Measurements from ENCODE around the gene C1orf226. TPM values are rescaled to one million over a fixed set of nuclear protein-coding genes. Genes with fewer than 3 reads are reported as not detected.

The C1orf226 gene
- total and polyA plus RNA-seq, 9 of the 15 experiments (the other 6 are each of a cell fraction or from before 2014, with no cell fraction given), result 0.10 to 1.4 (median 0.47) TPM

- peak; percentile 33; the same call in 1 of the 2 replicates for TF ChIP-seq DPF2 (IDR thresholded peaks at IDR 0.05)
- TF ChIP-seq HDGF (IDR thresholded peaks at IDR 0.05), result no peak
- TF ChIP-seq SOX6 (IDR thresholded peaks at IDR 0.05), result peak; percentile 48; the same call in 1 of the 2 replicates
- TF ChIP-seq BRD9 (IDR thresholded peaks at IDR 0.05; ENCODE audit: low read depth, partially characterized antibody), result no peak
- no peak for TF ChIP-seq U2AF1 (optimal IDR thresholded peaks at IDR 0.05; ENCODE audit: low read depth, low read length)
Measured at GRCh38 chr1:162405800-162406199, 24.3 kb downstream of the C1orf226 start (continued).

GRCh38 chr1:162406811-162407210 is 25.3 kb downstream of the C1orf226 start:
- ATAC-seq (no peak; the same call in 2 of the 3 replicates), FAIRE-seq (no peak), DNase-seq (ENCODE audit: extremely low read depth in 1 of 4, low spot score in 3 of 4) (no peak)
- in situ Hi-C loops (cut with MboI) (no loop called here), intact Hi-C loops (cut with micrococcal nuclease) (no loop called here)
- Histone ChIP-seq H3K36me3 (ENCODE audit: control insufficient read depth, insufficient read depth, low read length) (no peaks in the 10 kb centered on the region), H3K9me3 (replicated peaks; ENCODE audit: control insufficient read depth, insufficient read depth, low read depth, low read length) (no peaks in the 10 kb centered on the region), H3K27ac (ENCODE audit: extremely low read depth, low read depth, low read length) (no peak overlapping the region), H4K20me1 (replicated peaks; ENCODE audit: control insufficient read depth, insufficient read depth, low read length) (no peaks in the 10 kb centered on the region), H3K79me2 (ENCODE audit: control insufficient read depth, insufficient read depth, low read length) (no peaks in the 10 kb centered on the region), H3K4me2 (ENCODE audit: insufficient read depth, low read length) (no peak overlapping the region), H3K9me1 (ENCODE audit: control insufficient read depth, insufficient read depth, low read length) (no peaks in the 10 kb centered on the region), H3K9ac (ENCODE audit: insufficient read depth in 1 of 2, low read depth in 2 of 2, low read length in 2 of 2) (no peak overlapping the region), H2AFZ (ENCODE audit: low read depth, low read length) (peak overlapping the region; percentile 48), H3K27me3 (ENCODE audit: control insufficient read depth in 2 of 2, insufficient read depth in 2 of 2, low read length in 2 of 2) (no peaks in the 10 kb centered on the region), H3K4me1 (replicated peaks in 1 of 2; ENCODE audit: control insufficient read depth in 2 of 2, insufficient read depth in 2 of 2, low read length in 2 of 2) (peaks cover 0 to 35% of the 10 kb centered on the region in 2 experiments; a peak in 2 of 5 replicates), H3K4me3 (no peak overlapping the region)
- POLR2A ChIA-PET, result interaction anchor here (0.7 to 1.5 kb wide), 3 partner anchors 8 to 615 kb away, joined by 3 to 6 read pairs (median 5); no protein-coding TSS in a partner anchor
- CTCF ChIA-PET (ENCODE audit: low intra/inter-chr PET ratio), result no interaction called here
- WGBS (ENCODE audit: insufficient coverage, low coverage, missing lambda C conversion rate), result 66% methylated on average over 2 of the region's 2 CpGs
- TF ChIP-seq ETS2 (tag; IDR thresholded peaks at IDR 0.05; ENCODE audit: borderline replicate concordance, poor library complexity, severe bottlenecking), result no peak
- TF ChIP-seq ETV5 (CRISPR knock-in tag; IDR thresholded peaks at IDR 0.05; ENCODE audit: low read depth), result 0 out of 2 replicates have a peak, but pooled peaks have one; percentile 33
- no peak for TF ChIP-seq ZBTB49 (CRISPR knock-in tag; IDR thresholded peaks at IDR 0.05; ENCODE audit: borderline replicate concordance)
- no peak for TF ChIP-seq WHSC1 (IDR thresholded peaks at IDR 0.05; ENCODE audit: low read length)
- BruUV-seq (replicated peaks), result no TSS peak
